NCI-H2171 treated with DMSO at 0.1 percent for 48 hours (cell line): ENCODE results near the gene PTGFR.

Experiments
- DNase-seq: peaks from one replicate; lab custom pipeline; 2025; lab: John Stamatoyannopoulos, UW

Gene PTGFR

GRCh38 chr1:78490861-78491450 lies at the start of gene PTGFR:
PTGFR (plus strand) TSS chr1:78490974; CDS start chr1:78492744, 1,770 bp downstream.
- no peak for DNase-seq

GRCh38 chr1:78441921-78442320 lies 48.9 kb upstream of the PTGFR start:
- DNase-seq = no peak

GRCh38 chr1:78447086-78447485 lies 43.7 kb upstream of the PTGFR start:
- DNase-seq = no peak

GRCh38 chr1:78464449-78464891 lies 26.3 kb upstream of the PTGFR start:
- DNase-seq = no peak

GRCh38 chr1:78465143-78465542 lies 25.6 kb upstream of the PTGFR start:
- DNase-seq = no peak

- no peak for DNase-seq
These were observed 22.3 kb upstream of the PTGFR start for GRCh38 chr1:78468521-78468920.

GRCh38 chr1:78469576-78469975 lies 21.2 kb upstream of the PTGFR start:
- no peak for DNase-seq

GRCh38 chr1:78471890-78472620 lies 18.7 kb upstream of the PTGFR start:
- DNase-seq = no peak

- DNase-seq = no peak
These were observed 17.8 kb upstream of the PTGFR start for GRCh38 chr1:78472851-78473496.

GRCh38 chr1:78474092-78474491 lies 16.7 kb upstream of the PTGFR start:
- DNase-seq = no peak

GRCh38 chr1:78475888-78476610 lies 14.7 kb upstream of the PTGFR start:
- no peak for DNase-seq

GRCh38 chr1:78483903-78484302 lies 6.9 kb upstream of the PTGFR start:
- no peak for DNase-seq

- no peak for DNase-seq
These were observed 787 bp downstream of the PTGFR start for GRCh38 chr1:78491451-78492071.

- no peak for DNase-seq
These were observed 1.7 kb downstream of the PTGFR start for GRCh38 chr1:78492386-78492950.

GRCh38 chr1:78493451-78493850 lies 2.7 kb downstream of the PTGFR start:
- no peak for DNase-seq

- no peak for DNase-seq
These were observed 6.4 kb downstream of the PTGFR start for GRCh38 chr1:78497201-78497600.

- no peak for DNase-seq
These were observed 9.8 kb downstream of the PTGFR start for GRCh38 chr1:78500529-78500928.

- no peak for DNase-seq
These were observed 10.4 kb downstream of the PTGFR start for GRCh38 chr1:78501203-78501602.

- DNase-seq = no peak
These were observed 20.6 kb downstream of the PTGFR start for GRCh38 chr1:78511334-78511733.

GRCh38 chr1:78516716-78517115 lies 25.9 kb downstream of the PTGFR start:
- DNase-seq = no peak

GRCh38 chr1:78519446-78519845 lies 28.7 kb downstream of the PTGFR start:
- no peak for DNase-seq

- no peak for DNase-seq
These were observed 29.4 kb downstream of the PTGFR start for GRCh38 chr1:78520216-78520615.
